Astrocyte (in vitro differentiated cells and primary cell): Measurements from ENCODE around the gene MIOX.

Experiments
- CTCF ChIP-seq: IDR thresholded peaks from 2 replicates; pipeline ENCODE4 v1.5.1; 2011; ENCODE audit warnings: low read depth, mild to moderate bottlenecking, inconsistent platforms, low read length, moderate library complexity; ENCODE audit not compliant: insufficient read depth
- EZH2 ChIP-seq: IDR thresholded peaks from 2 replicates; pipeline ENCODE4 v1.6.1; 2012; ENCODE audit warnings: mild to moderate bottlenecking, low read length, inconsistent platforms; ENCODE audit not compliant: insufficient read depth

DNA sequence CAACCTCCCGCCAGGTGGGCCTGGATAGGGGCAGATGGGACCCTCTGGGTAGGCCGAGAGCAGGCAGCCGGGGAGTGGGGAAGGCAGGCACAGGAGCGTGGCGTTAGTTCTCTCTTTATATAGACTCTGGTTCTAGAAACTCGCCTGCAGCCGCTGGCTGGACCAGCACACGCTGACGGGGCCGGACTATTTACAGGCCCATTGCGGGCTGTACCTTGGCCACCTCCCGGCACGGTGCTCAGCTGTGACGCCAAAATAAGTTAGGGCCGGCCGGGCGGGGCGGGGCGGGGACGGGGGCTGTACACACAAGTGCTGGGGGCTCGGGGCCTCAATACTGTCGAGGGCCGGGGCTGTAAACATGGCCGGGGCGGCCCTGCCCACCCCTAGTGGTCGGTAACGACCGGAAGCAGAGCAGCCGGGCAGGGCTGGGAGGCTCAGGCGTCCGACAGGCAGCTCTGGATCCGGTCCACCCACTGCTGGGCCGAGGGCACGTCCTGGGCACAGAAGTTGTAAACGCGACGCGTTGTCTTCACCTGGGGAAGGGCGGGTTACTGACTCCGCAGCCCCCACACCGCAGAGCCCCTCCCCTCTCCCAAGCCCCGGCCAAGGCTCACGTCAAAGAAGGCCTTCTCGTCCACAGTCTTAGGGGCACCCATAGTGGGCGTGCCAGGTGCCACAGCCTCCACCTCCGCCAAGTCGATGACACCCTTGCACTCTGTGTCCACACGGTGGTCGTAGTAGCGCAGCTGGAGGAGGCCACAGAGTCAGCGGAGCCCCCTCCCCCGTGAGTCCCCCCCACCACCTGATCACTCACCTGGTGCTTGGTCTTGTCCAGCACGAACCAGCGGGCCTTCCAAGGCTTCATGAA, 39.7 kb upstream of the MIOX start:
- TF ChIP-seq CTCF (no peak), EZH2 (no peak)
